Naive B cell (primary cell): ENCODE results near the gene VEGFA. TPM values are rescaled to one million over a fixed set of nuclear protein-coding genes. Genes with fewer than 3 reads are reported as not detected.

Experiments
- ATAC-seq, 2 donors: fragments of 150-1000 bp; cut with Tn5 transposase; 2 replicates each; pipeline ENCODE4 v1.10.0; 2021; ENCODE audit warnings: low read depth in 2 of 2, mild to moderate bottlenecking in 2 of 2, moderate library complexity in 2 of 2
- DNase-seq: peaks from one replicate; pipeline ENCODE4 v3.0.0; 2022
- H3K27ac Mint-ChIP-seq, 6 donors: one replicate each; pipeline ENCODE4 v1.8.0; 2020 to 2022; ENCODE audit warnings: mild to moderate bottlenecking in 6 of 6, mixed read lengths in 6 of 6, moderate library complexity in 5 of 6, inconsistent platforms in 2 of 6
- H3K27me3 Mint-ChIP-seq, 3 donors: one replicate each; pipeline ENCODE4 v1.8.0; 2021 to 2022; ENCODE audit warnings: mixed read lengths in 3 of 3, mild to moderate bottlenecking in 1 of 3
- H3K36me3 Mint-ChIP-seq, 2 donors: one replicate each; pipeline ENCODE4 v1.8.0; 2020 to 2022; ENCODE audit warnings: mixed read lengths in 2 of 2, inconsistent platforms in 1 of 2, mild to moderate bottlenecking in 1 of 2
- H3K4me1 Mint-ChIP-seq, 3 donors: one replicate each; pipeline ENCODE4 v1.8.0; 2020 to 2022; ENCODE audit warnings: mixed read lengths in 3 of 3, inconsistent platforms in 1 of 3, mild to moderate bottlenecking in 1 of 3, moderate library complexity in 1 of 3
- H3K4me3 Mint-ChIP-seq, 8 donors: one replicate each; pipeline ENCODE4 v1.8.0; 2020 to 2022; ENCODE audit warnings: mild to moderate bottlenecking in 8 of 8, mixed read lengths in 8 of 8, moderate library complexity in 8 of 8, inconsistent platforms in 2 of 8
- H3K9me3 Mint-ChIP-seq, 7 donors: one replicate each; pipeline ENCODE4 v1.8.0; 2020 to 2022; ENCODE audit warnings: mixed read lengths in 7 of 7, mild to moderate bottlenecking in 5 of 7, inconsistent platforms in 2 of 7, moderate library complexity in 1 of 7
- polyA plus RNA-seq, 6 donors: library from polyadenylated mRNA; unstranded; fragments of 300-500 nt; fragmentation: Illumina TruSeq; gene quantifications; one replicate each; pipeline ENCODE4 v1.2.3, GENCODE V29; 2021; ENCODE audit warnings: low read depth in 6 of 6

Gene VEGFA
- polyA plus RNA-seq, 6 donors from 2014 or later: 0.08 to 0.70 (median 0.41) TPM; not detected in 2

- Mint-ChIP-seq H3K4me1 (peaks cover 0 to 11% (median 7%) of the 10 kb centered on the region in 3 donors), H3K27ac (peak overlapping the region in 1 of 6 donors; percentile 17), H3K4me3 (no peak overlapping the region), H3K27me3 (peaks cover 0 to 33% (median 18%) of the 10 kb centered on the region in 3 donors), H3K9me3 (no peaks in the 10 kb centered on the region), H3K36me3 (no peaks in the 10 kb centered on the region)
- ATAC-seq: no peak
- no peak for DNase-seq
These were observed 28.2 kb upstream of the VEGFA start for GRCh38 chr6:43741829-43742228.

GRCh38 chr6:43742285-43742684, 27.7 kb upstream of the VEGFA start:
- H3K36me3 Mint-ChIP-seq: no peaks in the 10 kb centered on the region
- no peaks in the 10 kb centered on the region for H3K9me3 Mint-ChIP-seq
- no peak overlapping the region for H3K4me3 Mint-ChIP-seq
- no peak for DNase-seq
- no peak for ATAC-seq
- peaks cover 3 to 35% (median 18%) of the 10 kb centered on the region in 3 donors for H3K27me3 Mint-ChIP-seq
- H3K27ac Mint-ChIP-seq: peak overlapping the region in 1 of 6 donors; percentile 17
- peaks cover 0 to 11% (median 7%) of the 10 kb centered on the region in 3 donors for H3K4me1 Mint-ChIP-seq

GRCh38 chr6:43742931-43743632, 26.9 kb upstream of the VEGFA start:
- ATAC-seq (no peak), DNase-seq (no peak)
- peaks cover 8 to 43% (median 26%) of the 10 kb centered on the region in 3 donors for H3K27me3 Mint-ChIP-seq
- H3K36me3 Mint-ChIP-seq: no peaks in the 10 kb centered on the region
- peaks cover 0 to 8% (median 4%) of the 10 kb centered on the region in 3 donors for H3K4me1 Mint-ChIP-seq
- H3K27ac Mint-ChIP-seq: no peak overlapping the region
- H3K4me3 Mint-ChIP-seq: no peak overlapping the region
- no peaks in the 10 kb centered on the region for H3K9me3 Mint-ChIP-seq

- H3K36me3 Mint-ChIP-seq: no peaks in the 10 kb centered on the region
- ATAC-seq: no peak
These were observed 26.2 kb upstream of the VEGFA start for GRCh38 chr6:43743682-43744381.

GRCh38 chr6:43744491-43744890, 25.5 kb upstream of the VEGFA start:
- DNase-seq (no peak), ATAC-seq (no peak)
- H3K36me3 Mint-ChIP-seq: no peaks in the 10 kb centered on the region
- no peak overlapping the region for H3K4me3 Mint-ChIP-seq
- no peaks in the 10 kb centered on the region for H3K9me3 Mint-ChIP-seq
- H3K27ac Mint-ChIP-seq: no peak overlapping the region
- H3K27me3 Mint-ChIP-seq: peaks cover 12 to 48% (median 30%) of the 10 kb centered on the region in 3 donors
- peaks cover 0 to 4% (median 0%) of the 10 kb centered on the region in 3 donors for H3K4me1 Mint-ChIP-seq

More at GRCh38 chr6:43743682-43744381, 26.2 kb upstream of the VEGFA start:
- no peak overlapping the region for H3K4me3 Mint-ChIP-seq
- peaks cover 12 to 48% (median 30%) of the 10 kb centered on the region in 3 donors for H3K27me3 Mint-ChIP-seq
- H3K27ac Mint-ChIP-seq: peak overlapping the region in 1 of 6 donors; percentile 44
- H3K4me1 Mint-ChIP-seq: peaks cover 0 to 4% (median 0%) of the 10 kb centered on the region in 3 donors
- H3K9me3 Mint-ChIP-seq: no peaks in the 10 kb centered on the region
- DNase-seq: no peak

GRCh38 chr6:43744931-43745727, 24.9 kb upstream of the VEGFA start:
- Mint-ChIP-seq H3K4me1 (peaks cover 0 to 4% (median 0%) of the 10 kb centered on the region in 3 donors), H3K27ac (no peak overlapping the region), H3K4me3 (no peak overlapping the region), H3K27me3 (peaks cover 12 to 48% (median 30%) of the 10 kb centered on the region in 3 donors), H3K9me3 (no peaks in the 10 kb centered on the region), H3K36me3 (no peaks in the 10 kb centered on the region)
- ATAC-seq (no peak), DNase-seq (no peak)

- ATAC-seq (no peak), DNase-seq (no peak)
- Mint-ChIP-seq H3K4me1 (peaks cover 0 to 4% (median 0%) of the 10 kb centered on the region in 3 donors), H3K36me3 (no peaks in the 10 kb centered on the region), H3K4me3 (no peak overlapping the region), H3K27ac (peak overlapping the region in 1 of 6 donors; percentile 23), H3K9me3 (no peaks in the 10 kb centered on the region), H3K27me3 (peaks cover 12 to 48% (median 30%) of the 10 kb centered on the region in 3 donors)
These were observed 23.9 kb upstream of the VEGFA start for GRCh38 chr6:43746071-43746470.

- no peak for DNase-seq
- ATAC-seq: no peak
These were observed 23.4 kb upstream of the VEGFA start for GRCh38 chr6:43746613-43747102.

GRCh38 chr6:43747784-43748183, 22.2 kb upstream of the VEGFA start:
- DNase-seq (no peak), ATAC-seq (no peak)
- Mint-ChIP-seq H3K27ac (no peak overlapping the region), H3K36me3 (no peaks in the 10 kb centered on the region), H3K4me3 (no peak overlapping the region), H3K27me3 (peaks cover 12 to 43% (median 30%) of the 10 kb centered on the region in 3 donors), H3K9me3 (no peaks in the 10 kb centered on the region), H3K4me1 (peaks cover 0 to 4% (median 0%) of the 10 kb centered on the region in 3 donors)

More at GRCh38 chr6:43746613-43747102, 23.4 kb upstream of the VEGFA start:
- H3K27ac Mint-ChIP-seq: no peak overlapping the region
- H3K9me3 Mint-ChIP-seq: no peaks in the 10 kb centered on the region
- no peaks in the 10 kb centered on the region for H3K36me3 Mint-ChIP-seq
- peaks cover 0 to 4% (median 0%) of the 10 kb centered on the region in 3 donors for H3K4me1 Mint-ChIP-seq
- H3K4me3 Mint-ChIP-seq: no peak overlapping the region
- H3K27me3 Mint-ChIP-seq: peaks cover 12 to 48% (median 30%) of the 10 kb centered on the region in 3 donors

GRCh38 chr6:43748765-43749164, 21.2 kb upstream of the VEGFA start:
- no peaks in the 10 kb centered on the region for H3K9me3 Mint-ChIP-seq
- DNase-seq (no peak), ATAC-seq (no peak)
- H3K27me3 Mint-ChIP-seq: peaks cover 12 to 37% (median 33%) of the 10 kb centered on the region in 3 donors
- no peak overlapping the region for H3K27ac Mint-ChIP-seq
- peaks cover 0 to 4% (median 0%) of the 10 kb centered on the region in 3 donors for H3K4me1 Mint-ChIP-seq
- H3K36me3 Mint-ChIP-seq: no peaks in the 10 kb centered on the region
- no peak overlapping the region for H3K4me3 Mint-ChIP-seq

- H3K27me3 Mint-ChIP-seq: peaks cover 12 to 30% (median 29%) of the 10 kb centered on the region in 3 donors
- H3K4me1 Mint-ChIP-seq: no peaks in the 10 kb centered on the region
- ATAC-seq (no peak), DNase-seq (no peak)
- H3K9me3 Mint-ChIP-seq: no peaks in the 10 kb centered on the region
- no peaks in the 10 kb centered on the region for H3K36me3 Mint-ChIP-seq
- no peak overlapping the region for H3K4me3 Mint-ChIP-seq
- peak overlapping the region in 1 of 6 donors; percentile 41 for H3K27ac Mint-ChIP-seq
These were observed 20.6 kb upstream of the VEGFA start for GRCh38 chr6:43749461-43749860.

- ATAC-seq (no peak), DNase-seq (no peak)
- Mint-ChIP-seq H3K27me3 (peaks cover 12 to 32% (median 25%) of the 10 kb centered on the region in 3 donors), H3K4me3 (no peak overlapping the region), H3K36me3 (no peaks in the 10 kb centered on the region), H3K4me1 (no peaks in the 10 kb centered on the region), H3K27ac (no peak overlapping the region), H3K9me3 (no peaks in the 10 kb centered on the region)
These were observed 19.4 kb upstream of the VEGFA start for GRCh38 chr6:43750622-43751021.
